Measurements from ENCODE around the gene PRKAG2. TPM values are rescaled to one million over a fixed set of nuclear protein-coding genes. Genes with fewer than 3 reads are reported as not detected.
A peak's percentile ranks its signal among the peaks of the same experiment; 100 is the strongest.
"Not testable (repeated sequence)": the region's sequence is repeated elsewhere in the genome, so short reads cannot be mapped to it uniquely, and the experiment has no call there.

Gene PRKAG2
- polyA plus RNA-seq, 5 donors, result 14.3 to 21.6 (median 17.3) TPM

DNA sequence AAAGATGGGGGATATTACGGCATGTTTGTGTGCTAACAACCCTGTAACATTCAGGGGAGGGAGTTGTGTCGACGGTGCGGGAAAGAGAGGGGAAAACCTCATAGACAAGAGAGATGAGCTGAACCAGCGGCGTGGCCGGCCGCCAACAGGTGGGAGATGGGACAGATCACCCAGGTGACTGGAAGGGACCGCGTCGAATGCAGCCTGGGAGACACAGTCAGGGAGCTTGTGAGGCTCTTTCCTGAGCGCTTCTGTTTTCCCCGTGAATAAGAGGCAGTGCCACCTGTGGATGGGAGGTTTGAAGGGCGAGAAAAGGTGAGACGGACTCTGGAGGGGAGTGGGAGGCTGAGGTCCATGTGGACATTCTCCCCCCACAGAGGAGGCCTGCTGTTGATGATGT is 9.9 kb upstream of the PRKAG2 start:
- DNase-seq, result no peak

DNA sequence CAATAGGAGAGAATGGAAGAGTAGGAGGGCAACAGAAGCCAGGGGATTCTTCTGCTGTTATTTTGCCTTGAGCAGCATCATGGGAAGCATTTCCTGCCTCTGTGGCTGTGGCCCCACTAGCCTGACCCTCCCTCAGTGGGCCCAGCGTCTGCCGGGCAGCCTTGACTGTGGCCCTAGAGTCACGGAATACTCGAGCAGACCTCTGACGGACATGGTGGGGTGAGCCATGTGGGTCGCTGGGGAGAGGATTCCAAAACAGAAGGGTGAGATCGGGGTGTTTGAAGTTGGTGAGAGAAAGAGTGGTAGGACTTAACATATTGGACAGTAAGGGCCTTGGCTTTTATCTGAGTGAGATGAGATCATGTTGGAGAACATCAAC is 8.3 kb upstream of the PRKAG2 start:
- no peak for DNase-seq

DNA sequence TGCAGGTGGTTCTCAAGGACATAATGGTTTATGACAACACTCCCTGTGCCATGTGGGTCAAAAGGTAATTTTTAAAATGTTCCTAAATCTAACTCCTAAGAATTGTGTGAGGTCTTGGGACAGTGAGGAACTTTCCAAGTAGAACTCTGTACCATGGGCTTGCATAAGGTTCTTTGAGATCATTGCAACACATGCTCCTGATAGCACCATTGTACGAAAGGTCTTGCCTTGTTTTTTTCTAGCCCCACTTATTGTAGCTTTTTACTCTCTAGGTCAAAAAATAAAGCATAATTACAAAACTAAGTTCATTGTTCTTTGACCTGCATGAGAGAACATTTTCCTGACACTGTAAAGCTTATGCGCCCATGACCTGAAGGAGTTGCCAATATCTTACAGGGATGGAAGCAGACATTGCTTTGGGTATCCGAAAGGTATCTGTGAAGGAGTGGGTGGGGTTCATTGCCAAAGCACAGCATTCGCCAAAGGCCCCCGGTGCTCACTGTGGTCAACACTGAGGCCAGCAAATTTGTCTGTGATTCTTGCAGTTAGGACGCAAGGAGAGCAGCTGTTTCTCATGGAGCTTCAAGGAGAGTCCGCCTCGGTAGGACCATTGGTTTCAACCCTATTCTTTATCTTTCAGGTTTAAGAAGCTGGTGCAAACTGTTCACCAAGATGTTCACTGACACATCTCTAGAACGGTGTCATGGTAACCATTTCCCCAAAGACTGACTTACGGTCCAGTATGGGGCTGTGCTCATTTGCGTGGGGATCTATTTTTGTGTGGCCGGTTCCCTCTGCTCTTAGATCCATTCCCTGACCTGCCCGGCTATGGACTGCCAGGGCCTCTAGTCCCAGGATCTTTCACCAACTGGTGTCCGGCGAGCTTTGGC is 7.6 kb upstream of the PRKAG2 start:
- no peak for DNase-seq

DNA sequence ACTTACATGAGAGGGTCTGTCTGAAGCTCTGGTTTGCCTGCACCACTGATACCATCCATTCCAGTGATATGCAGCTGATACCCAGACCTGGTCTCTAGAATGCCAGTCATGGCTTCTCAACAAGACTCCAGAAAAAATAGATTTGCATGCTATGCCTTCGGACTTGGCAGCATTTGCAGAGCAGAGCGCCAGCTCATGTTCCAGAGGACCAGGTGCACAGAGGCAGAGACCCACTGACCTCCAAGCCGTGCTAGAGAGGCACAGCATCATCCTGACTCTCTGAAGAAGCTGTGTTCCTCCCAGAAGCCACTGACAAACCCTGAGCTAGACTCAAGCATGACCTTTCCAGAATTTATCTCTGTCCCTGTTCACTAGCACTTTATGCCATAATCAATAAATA is 6.9 kb upstream of the PRKAG2 start:
- DNase-seq, result no peak

DNA sequence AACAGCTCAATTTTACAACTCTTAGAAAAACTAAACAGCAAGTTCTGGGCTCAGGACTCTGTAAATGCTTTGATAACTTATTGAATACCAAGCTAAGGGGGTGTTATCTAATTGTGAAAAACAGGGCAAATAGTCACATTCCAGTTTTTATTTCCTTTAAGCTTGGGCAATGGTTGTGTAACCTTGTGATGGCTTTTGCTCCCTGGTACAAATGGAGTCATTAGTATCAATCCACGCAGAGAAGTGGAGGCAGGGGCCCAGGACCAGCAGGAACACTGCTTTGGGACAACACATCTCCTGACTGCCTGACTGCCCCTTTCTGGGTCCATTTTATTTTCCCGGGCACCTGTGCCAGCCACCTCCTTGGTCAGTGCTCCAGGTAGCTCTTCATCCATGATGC is 5.8 kb upstream of the PRKAG2 start:
- DNase-seq, result no peak

DNA sequence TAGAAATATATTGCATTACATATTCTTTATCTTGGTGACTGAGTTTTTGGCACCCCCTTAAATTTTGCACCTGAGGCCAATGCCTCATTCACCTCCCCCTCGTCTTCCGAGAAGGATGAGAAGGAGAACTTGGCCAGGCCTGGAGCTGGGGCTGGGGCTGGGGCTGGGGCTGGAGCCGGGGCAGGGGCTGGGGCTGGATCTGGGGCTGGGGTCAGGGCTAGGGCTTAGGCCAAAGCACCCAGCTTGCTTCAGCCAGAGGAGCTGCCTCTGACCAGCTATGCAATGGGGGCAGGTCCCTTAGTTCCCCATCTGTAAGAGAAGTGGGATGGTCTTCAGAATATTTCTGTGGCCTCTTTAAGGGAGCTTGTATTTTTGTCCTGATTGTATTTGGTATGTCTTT is 3.8 kb upstream of the PRKAG2 start:
- DNase-seq, result no peak

DNA sequence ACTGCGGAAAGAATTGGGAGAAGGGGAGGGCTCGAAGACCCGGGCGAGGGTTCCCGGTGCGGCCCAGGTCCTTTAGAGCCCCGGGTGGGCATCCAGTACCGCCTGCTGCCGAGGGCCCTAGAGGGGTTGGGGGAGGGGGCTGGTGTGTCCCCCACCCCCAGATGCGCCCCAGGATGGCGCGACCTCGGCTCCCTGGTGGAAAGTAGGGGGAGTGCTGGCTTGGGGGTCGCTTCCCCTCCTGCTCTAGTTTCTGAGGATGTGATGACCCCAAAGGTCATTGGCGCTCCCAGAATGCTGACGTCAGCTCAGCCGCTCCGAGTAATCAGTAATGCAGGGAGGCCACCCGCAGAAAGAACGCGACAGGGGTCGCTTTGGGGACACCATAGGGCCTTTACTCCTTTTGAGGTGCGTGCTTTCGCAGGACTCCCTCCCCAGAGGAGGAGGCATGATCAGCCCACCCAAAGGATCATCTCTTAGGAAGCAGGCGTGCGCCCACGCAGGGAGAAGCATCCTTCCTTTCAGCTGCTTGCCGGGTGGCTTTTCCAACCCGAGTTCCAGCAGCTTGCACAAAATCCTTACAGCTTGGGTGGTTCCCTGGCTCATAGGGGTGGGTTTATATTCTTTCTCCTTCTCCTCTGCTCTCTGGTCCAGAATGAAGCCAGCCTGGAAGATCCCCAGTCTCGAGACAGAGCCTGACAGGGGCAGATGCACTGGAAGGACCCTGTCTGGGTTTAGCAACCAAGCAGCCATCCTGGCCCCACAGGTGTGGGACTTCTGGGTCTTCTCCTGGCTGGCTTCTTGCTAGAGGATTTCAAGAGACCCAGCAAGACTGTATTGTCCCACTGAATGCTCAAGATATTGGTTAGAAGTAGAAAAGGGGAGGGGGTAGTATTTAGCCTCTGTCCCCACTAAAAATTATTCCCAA is 1.3 kb upstream of the PRKAG2 start:
- DNase-seq, result no peak

DNA sequence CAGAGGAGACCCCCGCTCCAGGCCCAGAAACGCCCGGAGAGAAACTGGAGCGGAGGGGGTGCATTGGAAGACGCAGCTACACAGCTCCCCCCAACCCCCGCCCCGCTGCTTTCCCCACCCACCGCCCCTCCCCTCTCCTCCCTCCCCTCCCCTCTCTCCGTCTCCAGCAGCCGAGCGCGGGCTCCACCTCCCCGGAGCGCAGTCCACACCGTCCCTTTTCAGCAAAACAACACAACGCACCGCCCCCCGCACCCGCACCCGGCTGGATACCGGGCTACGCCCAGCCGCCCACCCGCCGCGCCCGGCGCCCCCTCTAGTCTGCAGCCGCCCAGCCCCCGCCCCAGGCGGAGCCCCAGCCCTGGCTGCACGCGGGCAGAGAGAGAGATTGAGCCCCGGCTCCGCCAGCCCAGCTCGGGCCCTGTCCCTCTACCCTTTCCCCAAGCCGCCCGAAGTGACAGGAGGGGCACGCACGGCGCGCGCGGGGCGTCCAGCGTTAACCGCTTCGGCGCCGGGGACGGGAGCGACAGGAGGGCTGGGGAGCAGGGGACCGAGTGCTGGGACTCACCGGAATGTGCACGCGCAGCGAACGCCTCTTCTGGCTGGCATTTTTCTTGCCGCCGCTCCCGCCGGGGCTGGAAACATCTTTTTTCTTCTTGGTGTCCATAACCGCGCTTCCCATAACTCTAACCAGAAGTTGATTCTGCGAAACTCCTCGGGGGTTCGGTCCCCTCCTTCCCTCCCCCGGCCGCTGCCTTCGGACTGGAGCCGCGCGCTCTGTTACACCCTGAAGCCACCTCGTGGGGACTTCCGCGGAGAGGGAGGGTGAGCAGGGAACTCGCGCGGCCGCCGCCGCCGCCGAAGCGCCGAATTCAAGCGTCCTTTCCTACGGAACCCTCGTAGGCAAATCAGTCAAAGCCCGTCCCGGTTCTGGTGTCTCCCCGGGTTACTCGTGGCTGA is 695 bp downstream of the PRKAG2 start:
- DNase-seq, result peak; percentile 80 to 82

DNA sequence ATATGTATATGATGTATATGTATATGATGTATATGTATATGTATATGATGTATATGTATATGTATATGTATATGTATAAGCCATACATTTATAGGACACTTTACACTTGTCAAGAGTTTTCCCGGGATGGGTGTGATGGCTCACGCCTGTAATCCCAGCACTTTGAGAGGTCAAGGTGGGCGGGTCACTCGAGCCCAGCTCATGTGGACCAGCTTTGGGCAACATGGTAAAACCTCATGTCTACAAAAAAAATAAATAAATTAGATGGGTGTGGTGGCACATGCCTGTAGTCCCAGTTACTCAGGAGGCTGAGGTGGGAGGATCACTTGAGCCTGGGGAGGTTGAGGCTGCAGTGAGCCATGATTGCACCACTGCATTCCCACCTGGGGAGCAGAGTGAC is 2.4 kb downstream of the PRKAG2 start:
- DNase-seq, result not testable (repeated sequence)

DNA sequence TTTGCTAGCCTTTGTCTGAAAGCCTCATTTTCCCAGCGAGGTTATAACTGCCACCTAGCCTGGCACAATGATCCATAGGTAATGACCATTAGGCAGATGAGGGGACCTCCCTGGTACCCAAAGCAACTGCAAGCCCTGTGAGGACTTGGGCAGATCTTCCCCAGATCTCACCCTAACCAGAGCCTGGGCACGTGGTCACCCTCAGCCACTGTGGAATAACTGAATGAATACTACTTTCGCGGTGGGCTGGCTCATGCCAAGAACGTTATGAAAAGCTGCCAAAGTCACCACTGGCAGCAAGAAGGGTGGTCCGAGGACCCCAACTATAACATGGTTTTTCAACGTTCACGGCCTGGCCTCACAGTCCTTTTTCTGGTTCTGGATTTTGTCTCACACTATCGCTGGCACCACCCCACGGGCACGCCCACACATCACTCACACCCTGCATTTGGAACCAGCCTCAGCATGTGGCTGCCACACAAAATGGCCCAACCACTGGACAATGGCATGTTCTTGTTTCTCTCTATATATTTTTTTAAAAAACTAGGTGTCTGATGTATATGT is 3.4 kb downstream of the PRKAG2 start:
- no peak for DNase-seq

DNA sequence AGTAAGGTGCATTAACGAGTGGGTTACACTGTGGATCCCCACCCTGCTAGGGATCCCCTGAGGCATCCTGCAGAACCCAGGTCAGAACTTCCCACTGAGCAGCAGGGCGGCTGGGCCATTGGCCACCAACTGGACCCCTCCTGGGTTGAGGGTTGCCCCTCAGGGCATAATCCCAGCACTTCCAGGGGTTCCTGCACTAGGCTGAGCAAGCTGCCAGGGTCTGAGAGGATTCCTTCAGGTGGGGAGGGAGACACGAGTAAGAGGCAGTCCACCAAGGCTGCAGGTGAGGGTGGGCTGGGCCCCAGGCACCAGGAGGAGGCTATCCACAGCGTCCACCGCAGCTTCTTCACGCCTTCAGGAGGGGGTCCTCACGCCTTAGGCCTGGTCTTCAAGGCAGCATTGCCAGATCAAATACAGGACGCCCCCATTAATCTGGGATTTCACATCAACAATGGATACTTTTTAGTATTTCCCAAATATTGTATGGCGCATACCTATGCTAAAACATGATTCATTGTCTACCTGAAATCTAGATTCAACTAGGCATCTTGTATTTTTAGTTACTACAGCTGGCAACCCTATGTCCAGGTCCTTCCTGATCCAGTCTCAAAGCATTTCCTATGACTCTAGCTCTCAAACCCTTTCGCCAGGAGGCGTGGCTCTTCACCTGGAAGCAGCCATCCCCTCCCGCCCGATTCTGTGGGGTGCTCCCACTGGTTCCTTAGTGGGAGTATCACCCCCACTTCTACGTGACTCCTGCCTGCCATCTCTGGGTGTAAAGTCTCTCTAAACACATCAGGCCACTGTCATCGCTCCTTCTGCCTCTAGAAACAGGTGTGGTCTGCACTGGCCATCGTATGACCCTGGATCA is 4.1 kb downstream of the PRKAG2 start:
- DNase-seq, result no peak

DNA sequence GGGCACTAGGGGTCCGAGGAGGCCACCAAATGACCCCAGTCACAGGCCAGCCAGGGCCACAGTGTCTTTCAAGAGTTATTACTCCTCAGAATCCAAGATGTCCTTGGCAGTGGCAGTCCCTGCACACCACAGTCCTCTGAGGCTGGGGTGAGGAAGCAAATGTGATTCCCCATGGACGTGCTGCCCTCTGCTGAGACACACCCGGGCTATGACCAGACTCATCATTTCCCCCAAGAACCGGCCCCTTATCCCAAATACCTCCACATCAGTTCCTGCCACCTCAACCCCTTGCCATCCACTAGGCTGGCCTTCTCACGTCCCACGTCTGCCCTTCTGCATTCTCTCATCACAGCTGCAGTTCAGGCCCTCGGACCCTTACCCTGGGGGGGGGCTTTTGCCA is 5.0 kb downstream of the PRKAG2 start:
- DNase-seq, result no peak

DNA sequence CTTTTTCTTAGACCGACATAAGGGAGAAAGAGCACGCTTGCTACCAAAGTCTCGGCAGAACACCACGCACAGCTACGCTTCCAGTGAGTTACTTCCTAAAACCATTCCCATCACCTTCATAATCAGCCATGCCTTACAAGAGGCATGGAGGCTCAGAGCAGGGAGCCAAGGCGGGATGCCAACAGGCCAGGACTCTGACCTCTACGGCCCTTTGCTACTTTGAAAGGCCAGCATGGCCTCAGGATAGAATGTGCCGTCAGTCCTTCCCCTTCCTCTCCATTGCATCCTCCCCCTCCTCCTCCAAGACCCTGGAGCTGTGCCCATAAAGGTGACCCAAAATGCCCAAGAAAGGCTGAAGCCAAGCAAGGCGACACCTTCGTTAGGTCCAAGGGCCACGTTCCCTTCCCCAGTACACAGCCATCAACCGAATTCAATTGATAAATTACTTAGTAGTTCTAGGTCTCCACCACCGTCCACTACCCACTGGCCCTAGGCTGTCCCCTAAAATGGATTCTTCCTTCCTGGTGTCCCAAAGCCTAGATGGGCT is 5.7 kb downstream of the PRKAG2 start:
- DNase-seq, result no peak

DNA sequence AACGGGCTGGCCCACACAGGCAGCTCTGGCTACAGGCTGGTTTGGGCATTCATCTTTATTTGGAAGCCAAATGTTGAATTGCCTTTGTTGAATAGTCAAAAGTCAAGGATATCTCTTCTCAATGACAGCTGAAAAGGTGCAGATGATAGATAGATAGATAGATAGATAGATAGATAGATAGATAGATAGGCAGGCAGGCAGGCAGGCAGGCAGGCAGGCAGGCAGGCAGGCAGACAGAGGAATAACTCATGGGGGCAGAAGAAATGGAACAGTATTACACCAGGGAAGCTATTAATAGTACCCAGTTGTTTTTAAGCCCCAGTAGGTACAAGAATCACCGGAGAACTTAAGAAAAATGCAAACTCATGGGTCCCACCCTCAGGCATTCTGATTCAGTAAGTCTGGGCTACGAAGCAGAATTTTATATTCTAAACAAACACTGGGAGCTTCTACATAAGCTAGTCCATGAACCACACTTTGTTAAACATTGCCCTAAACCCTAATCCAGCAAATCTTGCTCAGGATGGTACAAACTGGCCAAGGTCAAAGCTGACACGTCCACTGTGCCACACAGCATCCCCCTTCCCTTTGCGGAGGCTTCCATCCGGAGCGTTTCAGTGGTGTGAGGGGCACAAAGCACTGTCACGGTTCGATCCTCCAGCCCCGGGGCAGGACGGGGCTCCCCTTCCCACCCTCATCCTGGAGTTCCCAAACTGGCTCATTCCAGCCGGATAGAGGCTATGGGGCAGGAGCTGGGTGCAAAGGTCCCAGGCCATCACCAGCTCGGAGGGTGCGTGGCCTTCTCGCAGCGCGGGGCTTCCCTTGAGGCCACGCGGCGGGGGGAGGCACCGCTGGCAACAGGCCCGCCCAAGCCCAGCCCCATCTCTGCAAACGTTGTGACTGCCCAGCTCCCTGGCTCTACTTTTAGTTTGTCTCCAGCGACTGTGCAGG is 6.7 kb downstream of the PRKAG2 start:
- DNase-seq, result no peak

DNA sequence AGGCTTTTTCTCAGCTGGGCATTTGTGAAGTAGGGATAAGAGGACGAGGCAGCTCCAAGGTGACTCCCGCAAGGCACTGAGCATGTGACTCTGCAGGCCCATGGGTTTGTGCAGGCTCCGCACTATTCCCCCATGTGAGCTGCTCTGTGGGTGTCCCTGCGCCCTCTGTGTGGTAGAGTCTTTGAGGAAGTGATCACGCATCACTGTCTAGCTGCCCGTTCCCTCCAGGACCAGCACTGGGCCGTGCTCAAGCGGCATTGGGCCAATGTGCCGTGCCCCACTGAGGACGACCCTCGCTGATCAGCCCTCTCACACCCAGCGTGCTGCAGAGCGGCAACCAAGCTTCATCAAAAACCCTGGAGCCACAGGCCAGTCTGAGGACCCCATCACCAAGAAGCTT is 7.5 kb downstream of the PRKAG2 start:
- no peak for DNase-seq

DNA sequence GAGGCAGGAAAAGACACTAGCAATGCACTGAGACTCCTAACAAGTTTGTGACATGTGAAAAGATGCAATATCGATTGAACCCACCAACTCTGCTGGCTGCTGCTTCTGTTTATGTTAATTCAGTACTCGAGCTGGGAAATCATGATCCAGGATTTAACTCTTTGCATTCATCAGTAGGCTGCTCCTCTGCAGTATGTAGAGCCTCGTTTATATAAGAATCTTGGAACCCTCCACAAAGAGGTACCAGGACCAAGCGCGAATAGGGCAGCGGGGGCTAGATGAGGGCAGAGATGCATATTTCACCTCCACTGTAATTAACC is 7.8 kb downstream of the PRKAG2 start:
- peak in 1 of 2 donors; percentile 20 for DNase-seq

DNA sequence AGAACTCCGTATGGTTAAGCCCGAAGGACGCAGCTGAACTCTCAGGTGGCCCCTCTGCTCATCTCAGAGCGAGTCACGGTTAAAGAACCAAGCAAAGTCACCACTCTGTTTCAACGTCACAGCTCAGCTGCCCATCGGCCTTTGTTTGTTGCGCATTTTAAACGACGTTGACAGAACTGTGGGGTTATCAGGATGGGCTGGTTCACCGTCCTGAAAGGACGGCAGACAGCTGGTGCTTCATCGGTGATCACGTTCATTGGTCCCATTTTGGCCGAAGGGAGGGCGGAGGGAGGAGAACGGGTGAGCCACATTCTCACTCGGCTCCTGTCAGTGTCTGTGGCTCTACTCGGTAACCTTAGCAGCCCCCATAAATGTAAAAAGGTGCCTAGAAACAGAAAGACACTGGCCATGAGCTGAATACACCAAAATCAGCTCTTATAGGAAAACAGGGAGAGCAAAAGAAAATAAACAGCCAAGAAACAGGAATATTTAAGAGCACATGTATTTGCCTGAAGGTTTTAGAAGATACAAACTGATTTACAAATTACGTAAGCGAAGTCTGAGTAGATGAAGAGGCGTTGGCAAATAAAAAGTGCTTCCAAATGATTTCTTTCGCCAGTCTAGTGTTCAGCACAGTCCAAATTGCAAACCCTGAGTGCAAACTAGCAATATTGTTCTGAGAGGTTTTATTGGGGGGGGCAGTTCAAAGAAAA is 8.4 kb downstream of the PRKAG2 start:
- peak in 1 of 2 donors; percentile 40 for DNase-seq

DNA sequence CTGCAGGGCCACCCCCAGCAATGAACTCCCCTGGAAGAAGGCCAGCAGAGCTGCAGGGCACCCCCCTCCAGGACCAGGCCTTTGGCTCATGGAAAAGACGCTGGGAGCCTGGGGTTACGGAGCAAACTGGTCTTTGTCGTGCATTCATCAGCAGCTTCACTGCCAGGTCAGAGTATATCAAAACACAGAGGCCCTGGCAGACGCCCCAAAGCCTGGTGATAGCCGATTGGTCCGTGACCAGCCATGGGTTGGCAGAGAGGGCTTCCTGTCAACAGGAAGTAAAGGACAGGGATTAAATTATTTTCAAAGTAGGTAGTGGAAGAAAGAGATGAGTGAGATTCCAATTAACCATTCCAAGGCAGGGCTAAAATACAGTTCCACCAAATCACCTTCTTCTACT is 9.0 kb downstream of the PRKAG2 start:
- DNase-seq, result no peak
